Karpas-422 (cell line): ENCODE measurements around the gene C2orf76. TPM values are rescaled to one million over a fixed set of nuclear protein-coding genes. Genes with fewer than 3 reads are reported as not detected.

Experiments used
- DNase-seq: peaks from one replicate; pipeline ENCODE4 v3.0.0-alpha.2; 2015
- H2AFZ ChIP-seq: fragments of 200-600 bp; sonication (generic); 2 replicates; pipeline ENCODE4 v1.6.1; 2014; ENCODE audit warnings: antibody characterized with exemption, low read length, mixed read lengths
- H3K27ac ChIP-seq: fragments of 200-600 bp; sonication (generic); 2 replicates; pipeline ENCODE4 v1.5.1; 2014; ENCODE audit warnings: mild to moderate bottlenecking, low read length, moderate library complexity
- H3K27me3 ChIP-seq: fragments of 200-600 bp; sonication (generic); 2 replicates; pipeline ENCODE4 v1.6.1; 2014; ENCODE audit warnings: low read length, mixed read lengths
- H3K36me3 ChIP-seq: fragments of 200-600 bp; sonication (generic); 2 replicates; pipeline ENCODE4 v1.6.1; 2014; ENCODE audit warnings: low read length, mixed read lengths; ENCODE audit not compliant: insufficient read depth
- H3K4me1 ChIP-seq: fragments of 200-600 bp; sonication (generic); 2 replicates; pipeline ENCODE4 v1.6.1; 2014; ENCODE audit warnings: mild to moderate bottlenecking, low read length, mixed read lengths
- H3K4me2 ChIP-seq: fragments of 200-600 bp; sonication (generic); 2 replicates; pipeline ENCODE4 v1.6.1; 2014; ENCODE audit warnings: low read length, low read depth, mild to moderate bottlenecking; ENCODE audit not compliant: poor library complexity, severe bottlenecking
- H3K4me3 ChIP-seq: fragments of 200-600 bp; sonication (generic); 2 replicates; pipeline ENCODE4 v1.5.1; 2014; ENCODE audit warnings: mild to moderate bottlenecking, antibody characterized with exemption, low read length, mixed read lengths
- H3K79me2 ChIP-seq: fragments of 200-600 bp; sonication (generic); 2 replicates; pipeline ENCODE4 v1.6.1; 2014; ENCODE audit warnings: mild to moderate bottlenecking, low read length, mixed read lengths
- H3K9ac ChIP-seq: fragments of 200-600 bp; sonication (generic); 2 replicates; pipeline ENCODE4 v1.6.0; 2014; ENCODE audit warnings: low read length
- H3K9me2 ChIP-seq: fragments of 200-600 bp; sonication (generic), shearing (Covaris generic); replicated peaks from 2 replicates; pipeline ENCODE4 v1.6.0; 2014; ENCODE audit warnings: mild to moderate bottlenecking, low read length, moderate library complexity; ENCODE audit not compliant: insufficient read depth
- H3K9me3 ChIP-seq: fragments of 300-700, 200-600 bp; sonication (generic); 2 replicates; pipeline ENCODE4 v1.6.1; 2014; ENCODE audit warnings: low read length, mixed read lengths
- H4K20me1 ChIP-seq: fragments of 200-600 bp; sonication (generic); 2 replicates; pipeline ENCODE4 v1.6.1; 2014; ENCODE audit warnings: mild to moderate bottlenecking, antibody characterized with exemption, low read length, low read depth; ENCODE audit not compliant: insufficient read depth
- total RNA-seq: library from RNA; depleted of rRNA; stranded (reverse); fragments of >200 nt; shearing (Covaris generic); gene quantifications from 2 replicates; pipeline ENCODE4 v1.2.3, GENCODE V29; 2014; ENCODE audit warnings: low replicate concordance

The C2orf76 gene
- total RNA-seq, 1 experiment from 2014 or later, result 6.6 TPM

DNA sequence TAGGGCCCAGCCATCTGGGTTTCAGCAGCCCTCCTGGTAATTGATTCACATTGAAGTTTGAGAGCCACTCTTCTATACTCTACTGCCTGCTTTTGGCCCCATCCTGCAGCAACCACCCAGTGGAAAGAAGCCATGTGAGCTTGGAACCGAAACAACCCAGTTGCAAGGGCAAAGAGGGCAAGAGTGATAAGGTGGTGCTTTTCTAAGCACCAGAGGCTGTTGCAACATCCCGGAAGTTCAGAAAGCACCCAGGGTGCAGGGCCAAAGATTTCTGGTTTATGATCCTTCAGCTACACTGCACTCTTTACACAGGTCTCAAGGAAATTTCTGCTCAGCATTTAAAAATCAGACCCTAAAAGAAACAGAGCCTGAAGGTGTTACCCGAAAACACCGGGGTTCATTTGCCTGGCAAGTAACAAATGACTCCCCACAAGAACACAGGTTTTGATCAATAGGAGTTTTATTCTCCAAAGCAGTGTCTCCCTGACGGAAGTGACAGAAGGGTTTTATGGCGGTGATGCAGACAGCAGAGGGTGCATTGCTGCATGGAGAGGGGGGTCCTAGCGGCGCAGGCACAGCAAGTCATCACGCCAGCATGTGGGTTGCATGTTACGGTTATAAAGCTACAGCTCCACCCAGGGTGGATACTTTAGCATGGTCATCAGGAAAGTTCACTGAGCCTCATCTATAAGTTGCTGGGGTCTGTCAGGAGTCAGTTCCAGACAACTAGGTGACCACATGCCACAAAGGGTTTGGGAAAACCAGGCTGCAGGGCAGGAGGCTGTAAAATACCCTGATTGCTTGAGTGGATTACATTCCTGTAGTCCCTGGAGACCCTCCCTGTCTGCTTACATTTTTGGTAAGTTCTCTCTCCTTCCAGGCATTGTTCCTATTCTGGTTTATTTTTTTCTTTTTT is 36.3 kb upstream of the C2orf76 start:
- no peak for DNase-seq
- no peak overlapping the region for H3K4me2 ChIP-seq

DNA sequence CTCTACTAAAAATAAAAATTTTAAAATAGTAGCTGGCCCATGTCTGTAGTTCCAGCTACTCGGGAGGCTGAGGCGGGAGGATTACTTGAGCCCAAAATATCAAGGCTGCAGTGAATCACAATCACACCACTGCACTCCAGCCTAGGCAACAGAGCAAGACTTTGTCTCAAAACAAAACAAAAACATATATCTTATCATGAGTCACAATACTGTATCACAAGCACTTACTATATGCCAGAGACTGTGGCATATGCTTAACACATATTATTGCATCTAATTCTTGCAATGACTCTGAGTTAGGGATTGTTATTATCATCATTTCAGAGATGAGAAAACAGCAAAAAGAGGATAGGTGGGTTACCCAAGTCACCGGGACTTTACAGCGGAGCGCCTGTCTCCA is 35.5 kb upstream of the C2orf76 start:
- H4K20me1 ChIP-seq, result no peaks in the 10 kb centered on the region
- no peak overlapping the region for H3K9ac ChIP-seq
- no peak overlapping the region for H2AFZ ChIP-seq
- H3K9me3 ChIP-seq, result no peaks in the 10 kb centered on the region
- no peak overlapping the region for H3K27ac ChIP-seq
- H3K9me2 ChIP-seq, result no peaks in the 10 kb centered on the region
- H3K79me2 ChIP-seq, result no peaks in the 10 kb centered on the region
- no peaks in the 10 kb centered on the region for H3K36me3 ChIP-seq
- no peak overlapping the region for H3K4me2 ChIP-seq
- H3K4me3 ChIP-seq, result no peak overlapping the region
- no peak for DNase-seq
- H3K4me1 ChIP-seq, result no peaks in the 10 kb centered on the region
- H3K27me3 ChIP-seq, result no peaks in the 10 kb centered on the region

More for the DNA sequence above, 36.3 kb upstream of the C2orf76 start:
- Histone ChIP-seq H3K27me3 (no peaks in the 10 kb centered on the region), H3K9ac (no peak overlapping the region), H2AFZ (no peak overlapping the region), H3K4me3 (no peak overlapping the region), H3K9me2 (no peaks in the 10 kb centered on the region), H3K79me2 (no peaks in the 10 kb centered on the region), H3K36me3 (no peaks in the 10 kb centered on the region), H3K9me3 (no peaks in the 10 kb centered on the region), H4K20me1 (no peaks in the 10 kb centered on the region), H3K4me1 (no peaks in the 10 kb centered on the region), H3K27ac (no peak overlapping the region)

GRCh38 chr2:119397196-119397595 is 30.6 kb upstream of the C2orf76 start:
- Histone ChIP-seq H2AFZ (no peak overlapping the region), H3K4me3 (no peak overlapping the region), H3K9me2 (no peaks in the 10 kb centered on the region), H3K9me3 (no peaks in the 10 kb centered on the region), H4K20me1 (no peaks in the 10 kb centered on the region), H3K79me2 (no peaks in the 10 kb centered on the region), H3K27me3 (no peaks in the 10 kb centered on the region), H3K36me3 (no peaks in the 10 kb centered on the region), H3K27ac (no peak overlapping the region), H3K9ac (no peak overlapping the region), H3K4me1 (no peaks in the 10 kb centered on the region), H3K4me2 (no peak overlapping the region)
- DNase-seq, result no peak

DNA sequence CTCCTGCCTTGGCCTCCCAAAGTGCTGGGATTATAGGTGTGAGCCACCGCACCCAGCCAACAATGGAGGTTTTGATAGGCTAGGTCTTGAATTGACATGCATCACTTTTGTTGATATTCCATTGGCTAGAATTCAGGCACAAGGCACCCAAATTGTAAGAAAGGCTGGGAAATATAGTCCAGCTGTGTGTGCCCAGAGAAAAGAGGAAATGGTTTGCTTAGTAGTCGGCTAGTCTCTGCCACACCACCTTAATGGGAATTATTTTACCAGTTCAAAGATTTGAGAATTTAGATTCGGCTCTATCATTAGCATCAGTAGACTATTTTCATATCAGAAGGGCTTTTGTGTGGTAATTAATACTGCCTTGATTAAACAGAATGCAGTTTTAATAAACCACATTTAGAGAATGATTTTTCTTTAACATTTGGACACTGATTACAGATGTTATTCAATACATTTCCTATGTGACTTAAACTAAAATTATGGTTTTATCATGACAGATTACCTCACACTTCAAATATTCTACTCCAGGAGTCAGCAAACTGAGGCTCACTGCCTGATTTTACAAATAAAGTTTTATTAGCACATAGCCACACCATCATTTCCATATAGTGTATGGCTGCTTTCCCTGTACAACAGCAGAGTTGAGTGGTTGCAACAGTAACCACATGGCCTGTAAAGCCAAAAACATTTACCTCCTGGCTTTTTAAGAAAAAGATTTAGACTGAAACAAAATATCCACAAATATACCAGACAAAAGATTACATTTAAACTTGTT is 27.5 kb upstream of the C2orf76 start:
- no peaks in the 10 kb centered on the region for H3K36me3 ChIP-seq
- no peak overlapping the region for H3K27ac ChIP-seq
- H3K4me1 ChIP-seq, result no peaks in the 10 kb centered on the region
- DNase-seq, result no peak
- no peaks in the 10 kb centered on the region for H3K27me3 ChIP-seq
- H3K9ac ChIP-seq, result no peak overlapping the region
- no peaks in the 10 kb centered on the region for H4K20me1 ChIP-seq
- no peak overlapping the region for H3K4me2 ChIP-seq
- H3K79me2 ChIP-seq, result no peaks in the 10 kb centered on the region
- no peak overlapping the region for H3K4me3 ChIP-seq
- H3K9me2 ChIP-seq, result no peaks in the 10 kb centered on the region
- no peak overlapping the region for H2AFZ ChIP-seq
- H3K9me3 ChIP-seq, result no peaks in the 10 kb centered on the region

GRCh38 chr2:119389615-119390306 is 23.1 kb upstream of the C2orf76 start:
- Histone ChIP-seq H3K4me3 (no peak overlapping the region), H3K4me2 (no peak overlapping the region), H3K9me2 (no peaks in the 10 kb centered on the region), H3K27me3 (no peaks in the 10 kb centered on the region), H3K9me3 (no peaks in the 10 kb centered on the region), H2AFZ (no peak overlapping the region), H4K20me1 (no peaks in the 10 kb centered on the region), H3K27ac (no peak overlapping the region), H3K4me1 (0 out of 2 replicates have a peak, but pooled peaks cover 3% of the 10 kb centered on the region), H3K36me3 (no peaks in the 10 kb centered on the region), H3K79me2 (no peaks in the 10 kb centered on the region), H3K9ac (no peak overlapping the region)
- no peak for DNase-seq

DNA sequence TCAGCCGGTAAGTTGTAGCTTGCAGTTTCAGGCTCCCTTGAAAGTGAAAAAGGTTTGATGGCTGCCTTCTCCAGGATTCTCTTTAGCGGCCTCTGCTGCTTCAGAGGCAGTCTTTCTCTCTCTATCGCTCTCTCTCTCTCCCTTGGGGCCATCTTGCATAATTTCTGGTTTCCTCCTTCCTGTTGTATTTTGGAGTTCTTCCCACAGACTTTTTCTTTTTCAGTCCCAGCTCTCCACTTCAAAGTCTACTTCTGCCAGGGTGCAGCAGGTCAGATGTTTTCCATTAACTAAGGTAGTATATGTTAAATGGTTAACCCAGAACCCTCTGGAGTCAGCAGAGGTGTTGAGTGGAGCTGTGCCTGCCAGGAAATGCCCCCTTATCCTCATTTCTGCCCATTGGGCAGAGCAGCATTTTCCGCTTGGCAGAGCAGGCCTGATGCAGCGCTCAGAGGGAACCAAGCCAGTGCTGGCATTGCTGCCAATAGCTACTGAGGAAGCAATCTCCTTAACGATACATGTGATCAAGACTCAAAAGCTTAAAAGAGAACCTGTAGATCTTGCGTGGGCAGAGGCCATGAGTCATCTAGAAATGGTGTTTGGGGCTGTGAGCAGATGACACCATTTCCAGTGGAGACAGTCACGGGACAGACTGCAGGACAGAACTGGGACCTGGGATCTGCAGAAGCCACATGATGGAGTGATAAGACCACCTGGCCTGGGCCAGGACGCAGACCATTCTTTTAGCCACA is 20.9 kb upstream of the C2orf76 start:
- H3K4me1 ChIP-seq, result 0 out of 2 replicates have a peak, but pooled peaks cover 3% of the 10 kb centered on the region
- no peak for DNase-seq
- H3K9me2 ChIP-seq, result no peaks in the 10 kb centered on the region
- no peak overlapping the region for H3K9ac ChIP-seq
- no peak overlapping the region for H3K4me3 ChIP-seq
- H3K27ac ChIP-seq, result no peak overlapping the region
- no peaks in the 10 kb centered on the region for H3K9me3 ChIP-seq
- no peaks in the 10 kb centered on the region for H4K20me1 ChIP-seq
- no peaks in the 10 kb centered on the region for H3K79me2 ChIP-seq
- H3K36me3 ChIP-seq, result no peaks in the 10 kb centered on the region
- H3K4me2 ChIP-seq, result no peak overlapping the region
- H3K27me3 ChIP-seq, result no peaks in the 10 kb centered on the region
- no peak overlapping the region for H2AFZ ChIP-seq

DNA sequence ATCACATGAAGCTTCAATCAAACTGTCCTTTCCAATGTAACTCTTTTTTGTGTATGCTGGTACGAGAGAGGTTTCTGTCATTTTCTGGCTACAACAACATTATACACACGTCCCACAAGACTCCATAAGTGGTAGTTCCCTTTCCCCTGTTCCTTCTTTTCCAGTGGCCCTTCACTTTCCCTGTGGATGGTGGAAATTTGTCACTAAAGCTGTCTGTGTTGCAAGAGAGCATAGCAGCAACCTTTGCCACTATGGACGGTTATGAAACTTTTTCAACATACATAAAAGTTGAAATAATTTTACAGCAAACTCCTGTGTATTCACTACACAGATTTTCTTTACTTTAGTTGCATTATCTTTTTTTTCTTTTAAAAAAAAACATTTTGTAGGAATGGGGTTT is 18.8 kb upstream of the C2orf76 start:
- Histone ChIP-seq H2AFZ (no peak overlapping the region), H3K9ac (no peak overlapping the region), H4K20me1 (no peaks in the 10 kb centered on the region), H3K27ac (no peak overlapping the region), H3K36me3 (no peaks in the 10 kb centered on the region), H3K4me3 (no peak overlapping the region), H3K4me2 (no peak overlapping the region), H3K79me2 (no peaks in the 10 kb centered on the region), H3K27me3 (no peaks in the 10 kb centered on the region), H3K9me2 (no peaks in the 10 kb centered on the region), H3K9me3 (no peaks in the 10 kb centered on the region), H3K4me1 (0 out of 2 replicates have a peak, but pooled peaks cover 3% of the 10 kb centered on the region)
- no peak for DNase-seq
